ENCODE results near the gene KRTAP4-5. TPM values are rescaled to one million over a fixed set of nuclear protein-coding genes. Genes with fewer than 3 reads are reported as not detected.

The KRTAP4-5 gene
- polyA plus RNA-seq, 1 donor (not counting 4 experiments of a cell fraction or from before 2014, with no cell fraction given): not detected

GRCh38 chr17:41185001-41185400 lies 35.4 kb upstream of the KRTAP4-5 start:
- H3K9me1 ChIP-seq (ENCODE audit: control insufficient read depth, extremely low read depth, insufficient read depth, low read length): no peaks in the 10 kb centered on the region
- H3K4me3 ChIP-seq (ENCODE audit: control insufficient read depth in 2 of 3, extremely low read depth in 1 of 3, insufficient read depth in 2 of 3, low read depth in 1 of 3, low read length in 3 of 3): no peak overlapping the region
- no peak overlapping the region for H2AFZ ChIP-seq (ENCODE audit: control insufficient read depth, low read length)
- no peak for DNase-seq (ENCODE audit: low read depth, low spot score)
- no peak overlapping the region for H3K9ac ChIP-seq (ENCODE audit: control insufficient read depth, extremely low read depth, insufficient read depth, low read length)
- no peaks in the 10 kb centered on the region for H3K36me3 ChIP-seq (ENCODE audit: control insufficient read depth in 2 of 2, extremely low read depth in 1 of 2, insufficient read depth in 2 of 2, low read length in 2 of 2)
- no peak for TF ChIP-seq EZH2 (IDR thresholded peaks at IDR 0.05; ENCODE audit: low read length)
- TF ChIP-seq, protein P1, sequence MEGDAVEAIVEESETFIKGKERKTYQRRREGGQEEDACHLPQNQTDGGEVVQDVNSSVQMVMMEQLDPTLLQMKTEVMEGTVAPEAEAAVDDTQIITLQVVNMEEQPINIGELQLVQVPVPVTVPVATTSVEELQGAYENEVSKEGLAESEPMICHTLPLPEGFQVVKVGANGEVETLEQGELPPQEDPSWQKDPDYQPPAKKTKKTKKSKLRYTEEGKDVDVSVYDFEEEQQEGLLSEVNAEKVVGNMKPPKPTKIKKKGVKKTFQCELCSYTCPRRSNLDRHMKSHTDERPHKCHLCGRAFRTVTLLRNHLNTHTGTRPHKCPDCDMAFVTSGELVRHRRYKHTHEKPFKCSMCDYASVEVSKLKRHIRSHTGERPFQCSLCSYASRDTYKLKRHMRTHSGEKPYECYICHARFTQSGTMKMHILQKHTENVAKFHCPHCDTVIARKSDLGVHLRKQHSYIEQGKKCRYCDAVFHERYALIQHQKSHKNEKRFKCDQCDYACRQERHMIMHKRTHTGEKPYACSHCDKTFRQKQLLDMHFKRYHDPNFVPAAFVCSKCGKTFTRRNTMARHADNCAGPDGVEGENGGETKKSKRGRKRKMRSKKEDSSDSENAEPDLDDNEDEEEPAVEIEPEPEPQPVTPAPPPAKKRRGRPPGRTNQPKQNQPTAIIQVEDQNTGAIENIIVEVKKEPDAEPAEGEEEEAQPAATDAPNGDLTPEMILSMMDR (optimal IDR thresholded peaks at IDR 0.05 in 1 of 3, IDR thresholded peaks at IDR 0.05 in 1 of 3, conservative IDR thresholded peaks at IDR 0.05 in 1 of 3; ENCODE audit: extremely low read depth in 1 of 3, insufficient read depth in 2 of 3, low read length in 3 of 3): no peak
- H4K20me1 ChIP-seq (ENCODE audit: control insufficient read depth, extremely low read depth, insufficient read depth, low read length): no peaks in the 10 kb centered on the region
- H3K4me2 ChIP-seq (ENCODE audit: control insufficient read depth, extremely low read depth, insufficient read depth, low read depth, low read length): no peak overlapping the region
- H3K27ac ChIP-seq (ENCODE audit: control insufficient read depth, insufficient read depth, low read length): no peak overlapping the region
- H3K9me3 ChIP-seq (ENCODE audit: control insufficient read depth, low read depth, low read length): no peaks in the 10 kb centered on the region
- no peak for FAIRE-seq
- dilution Hi-C loops (cut with MboI; ENCODE audit: extremely low pct_ligation_motif_present, low sequenced_read_pairs): no loop called here
- H3K27me3 ChIP-seq (ENCODE audit: control insufficient read depth, extremely low read depth, insufficient read depth, low read length): no peaks in the 10 kb centered on the region
- H3K4me1 ChIP-seq (ENCODE audit: control insufficient read depth, extremely low read depth, insufficient read depth, low read length): no peaks in the 10 kb centered on the region
- H3K79me2 ChIP-seq (ENCODE audit: control insufficient read depth, insufficient read depth, low read length): no peaks in the 10 kb centered on the region

- FAIRE-seq: no peak
- H4K20me1 ChIP-seq (ENCODE audit: control insufficient read depth, extremely low read depth, insufficient read depth, low read length): no peaks in the 10 kb centered on the region
- dilution Hi-C loops (cut with MboI; ENCODE audit: extremely low pct_ligation_motif_present, low sequenced_read_pairs): no loop called here
- no peak within 1 kb of the TSS for H3K4me2 ChIP-seq (ENCODE audit: control insufficient read depth, extremely low read depth, insufficient read depth, low read depth, low read length)
- no peak within 1 kb of the TSS for H2AFZ ChIP-seq (ENCODE audit: control insufficient read depth, low read length)
- no peaks in the 10 kb centered on the region for H3K79me2 ChIP-seq (ENCODE audit: control insufficient read depth, insufficient read depth, low read length)
- no peak within 1 kb of the TSS for H3K9ac ChIP-seq (ENCODE audit: control insufficient read depth, extremely low read depth, insufficient read depth, low read length)
- no peaks in the 10 kb centered on the region for H3K36me3 ChIP-seq (ENCODE audit: control insufficient read depth in 2 of 2, extremely low read depth in 1 of 2, insufficient read depth in 2 of 2, low read length in 2 of 2)
- H3K9me1 ChIP-seq (ENCODE audit: control insufficient read depth, extremely low read depth, insufficient read depth, low read length): no peaks in the 10 kb centered on the region
- no peak within 1 kb of the TSS for H3K4me3 ChIP-seq (ENCODE audit: control insufficient read depth in 2 of 3, extremely low read depth in 1 of 3, insufficient read depth in 2 of 3, low read depth in 1 of 3, low read length in 3 of 3)
- DNase-seq (ENCODE audit: low read depth, low spot score): no peak
- no peaks in the 10 kb centered on the region for H3K27me3 ChIP-seq (ENCODE audit: control insufficient read depth, extremely low read depth, insufficient read depth, low read length)
- no peak within 1 kb of the TSS for H3K27ac ChIP-seq (ENCODE audit: control insufficient read depth, insufficient read depth, low read length)
- no peaks in the 10 kb centered on the region for H3K9me3 ChIP-seq (ENCODE audit: control insufficient read depth, low read depth, low read length)
- H3K4me1 ChIP-seq (ENCODE audit: control insufficient read depth, extremely low read depth, insufficient read depth, low read length): no peaks in the 10 kb centered on the region
- no peak for TF ChIP-seq EZH2 (IDR thresholded peaks at IDR 0.05; ENCODE audit: low read length)
- TF ChIP-seq, protein P1 (optimal IDR thresholded peaks at IDR 0.05 in 1 of 3, IDR thresholded peaks at IDR 0.05 in 1 of 3, conservative IDR thresholded peaks at IDR 0.05 in 1 of 3; ENCODE audit: extremely low read depth in 1 of 3, insufficient read depth in 2 of 3, low read length in 3 of 3): no peak
Measured at GRCh38 chr17:41184480-41184961, 34.9 kb upstream of the KRTAP4-5 start, which contains the start of gene KRTAP4-1. KRTAP4-1 (minus strand) TSS chr17:41184911; CDS start chr17:41184854, 57 bp downstream.
